Left renal cortex interstitium (tissue), 4 donors: ENCODE measurements around the gene SMC1B. TPM values are rescaled to one million over a fixed set of nuclear protein-coding genes. Genes with fewer than 3 reads are reported as not detected.
"Not testable (repeated sequence)": the region's sequence is repeated elsewhere in the genome, so short reads cannot be mapped to it uniquely, and the experiment has no call there.

ENCODE experiments used
- DNase-seq, 4 donors: peaks; one replicate each; pipeline ENCODE4 v3.0.0-alpha.2; 2013; ENCODE audit warnings: low read depth in 4 of 4, low spot score in 2 of 4, missing footprints in 1 of 4
- polyA plus RNA-seq, 4 donors: library from polyadenylated mRNA; unstranded; fragments of 120-200 nt; gene quantifications; one replicate each; pipeline ENCODE4 v1.2.1, GENCODE V29; 2013; ENCODE audit not compliant: insufficient read length in 4 of 4

The SMC1B gene
- polyA plus RNA-seq, 4 donors: 0.17 to 0.33 (median 0.25) TPM

DNA sequence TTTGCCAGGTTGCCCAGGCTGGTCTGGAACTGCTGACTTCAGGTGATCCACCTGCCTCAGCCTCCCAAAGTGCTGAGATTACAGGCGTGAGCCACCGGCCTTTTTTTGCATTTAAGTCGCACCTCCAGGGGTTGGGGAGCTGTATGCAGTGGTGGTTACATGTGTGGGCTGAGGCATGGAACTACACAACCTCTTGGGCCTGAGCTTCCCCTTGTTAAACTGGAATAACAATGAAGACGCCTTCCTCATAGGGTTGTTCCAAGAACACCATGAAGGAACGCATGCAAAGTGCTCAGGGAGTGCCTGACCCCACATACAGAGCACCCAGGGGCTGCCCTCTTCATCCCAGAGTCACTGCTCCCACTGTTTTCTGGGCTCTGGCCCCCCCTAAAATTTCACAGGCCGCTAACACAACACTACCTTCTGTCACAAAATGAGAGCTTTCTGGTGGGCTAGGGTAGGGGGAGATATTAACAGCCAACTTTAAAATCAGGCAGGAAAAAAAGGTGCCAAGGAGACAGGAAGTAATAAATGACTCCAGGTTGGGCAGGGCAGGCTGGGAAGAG lies 104.9 kb downstream of the SMC1B start:
- no peak for DNase-seq

DNA sequence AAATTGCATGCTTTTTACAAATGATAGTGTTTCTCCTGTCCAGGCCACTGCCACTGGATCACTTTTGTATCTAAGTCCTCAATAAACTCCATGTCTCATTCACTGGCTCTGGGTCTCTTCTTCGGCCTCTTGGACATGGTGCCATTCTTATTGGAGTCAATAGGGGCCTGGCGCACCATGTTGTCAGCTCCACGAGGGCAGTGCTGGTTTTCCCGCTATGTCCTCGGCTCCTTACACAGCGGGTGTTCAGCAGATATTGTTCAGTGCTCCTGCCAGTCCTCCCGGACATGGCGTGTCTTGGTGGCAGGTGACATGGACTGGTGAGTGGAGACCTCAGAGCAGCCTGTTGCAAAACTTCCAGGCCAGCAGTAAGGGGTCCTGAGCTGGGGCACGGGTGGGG lies 107.3 kb downstream of the SMC1B start:
- DNase-seq: no peak

DNA sequence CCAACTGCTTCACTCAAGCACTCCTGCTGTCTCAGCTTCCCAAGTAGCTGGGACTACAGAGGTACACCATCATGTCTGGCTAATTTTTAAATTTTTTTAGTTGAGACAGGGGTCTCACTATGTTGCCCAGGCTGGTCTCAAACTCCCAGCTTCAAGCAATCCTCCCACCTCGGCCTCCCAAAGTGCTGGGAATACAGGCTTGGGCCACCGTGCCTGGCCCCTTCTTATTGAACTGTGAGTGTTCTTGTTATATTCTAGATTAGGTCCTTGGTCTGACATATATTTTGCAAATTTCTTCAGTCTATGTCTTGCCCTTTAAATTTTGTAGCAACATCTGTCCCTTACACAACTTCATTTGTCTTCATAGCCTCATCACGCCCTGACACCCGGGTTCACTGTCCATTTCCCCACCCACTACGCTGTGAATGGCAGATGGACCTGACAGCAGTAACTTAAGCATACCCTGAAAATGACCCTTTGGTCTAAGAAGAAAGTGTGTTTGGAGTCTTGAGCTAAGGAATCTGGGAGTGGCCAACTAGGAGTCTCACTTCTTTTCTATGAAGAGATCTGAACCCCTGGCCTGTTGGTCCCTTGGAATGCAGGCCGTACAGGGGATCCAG lies 107.8 kb downstream of the SMC1B start:
- DNase-seq: no peak

DNA sequence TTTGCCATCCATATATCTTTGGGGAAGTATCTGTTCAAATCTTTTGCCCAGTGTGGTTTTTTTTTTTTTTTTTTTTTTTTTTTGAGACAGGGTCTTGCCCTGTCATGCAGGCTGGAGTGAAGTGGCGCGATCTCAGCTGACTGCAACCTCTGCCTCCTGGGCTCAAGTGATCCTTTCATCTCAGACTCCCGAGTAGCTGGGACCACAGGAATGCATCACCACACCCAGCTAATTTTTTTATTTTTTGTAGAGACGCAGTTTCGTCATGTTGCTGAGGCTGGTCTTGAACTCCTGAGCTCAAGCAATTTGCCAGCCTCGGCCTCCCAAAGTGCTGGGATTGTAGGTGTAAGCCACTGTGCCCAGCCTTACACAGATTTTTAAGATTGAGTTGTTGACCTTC lies 108.4 kb downstream of the SMC1B start:
- DNase-seq: no peak

DNA sequence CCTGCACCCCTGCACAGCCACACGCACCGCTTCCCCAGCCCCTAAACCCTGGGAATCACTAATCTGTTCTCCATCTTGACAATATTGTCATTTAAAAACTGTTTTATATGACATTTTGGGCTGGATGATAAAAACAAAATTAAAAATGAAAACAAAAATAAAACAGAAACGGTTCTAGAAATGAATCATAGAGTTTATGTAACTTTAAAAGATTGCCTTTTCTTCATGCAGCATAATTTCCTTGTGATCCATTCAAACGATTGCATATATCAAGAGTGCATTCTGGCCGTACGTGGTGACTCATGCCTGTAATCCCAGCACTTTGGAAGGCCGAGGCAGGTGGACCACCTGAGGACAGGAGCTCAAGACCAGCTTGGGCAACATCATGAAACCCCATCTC lies 110.2 kb downstream of the SMC1B start:
- DNase-seq: no peak

DNA sequence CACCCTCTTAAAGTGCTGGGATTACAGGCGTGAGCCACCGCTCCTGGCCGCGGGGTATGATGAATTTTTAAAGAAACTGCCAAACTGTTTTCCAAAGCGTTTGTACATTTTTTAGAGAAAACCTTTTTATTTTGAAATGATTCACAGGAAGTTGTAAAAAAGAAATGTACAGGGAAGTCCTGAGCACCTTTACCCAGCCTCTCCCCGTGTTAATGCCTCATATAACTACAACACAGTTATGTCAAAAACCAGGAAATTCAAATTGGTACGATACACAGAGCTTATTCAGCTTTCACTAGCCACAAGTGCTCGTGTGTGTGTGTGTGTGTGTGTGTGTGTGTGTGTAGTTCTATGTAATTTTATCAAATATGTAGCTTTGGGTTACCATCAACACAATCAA lies 110.6 kb downstream of the SMC1B start:
- no peak for DNase-seq

DNA sequence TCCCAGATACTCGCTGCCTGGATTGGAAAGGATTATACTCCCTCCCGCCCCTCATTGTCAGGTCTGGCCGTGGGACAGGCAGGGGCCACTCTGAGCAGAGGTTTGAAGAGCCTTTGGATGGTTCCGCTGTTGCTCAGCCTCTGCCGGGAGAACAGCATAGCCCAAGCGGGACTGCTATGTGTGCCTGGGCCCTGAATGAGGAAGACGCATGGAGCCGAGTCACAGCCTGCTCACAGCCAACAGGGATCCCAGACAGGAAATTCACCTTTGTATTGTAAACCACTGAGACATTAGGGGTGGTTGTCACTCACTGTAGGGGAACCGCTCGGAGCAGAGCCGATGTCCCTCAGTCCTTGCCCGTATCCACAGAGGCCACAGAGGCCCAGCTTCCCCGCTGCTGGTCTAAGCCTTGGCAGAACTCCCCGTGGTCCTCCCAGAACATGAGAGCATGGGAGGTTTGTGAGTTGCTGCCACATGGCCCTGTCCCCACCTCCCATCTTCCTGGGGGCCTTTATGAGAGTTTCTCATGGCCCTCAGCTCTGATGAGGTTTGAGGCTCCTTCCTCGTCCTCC lies 114.4 kb downstream of the SMC1B start:
- no peak for DNase-seq

DNA sequence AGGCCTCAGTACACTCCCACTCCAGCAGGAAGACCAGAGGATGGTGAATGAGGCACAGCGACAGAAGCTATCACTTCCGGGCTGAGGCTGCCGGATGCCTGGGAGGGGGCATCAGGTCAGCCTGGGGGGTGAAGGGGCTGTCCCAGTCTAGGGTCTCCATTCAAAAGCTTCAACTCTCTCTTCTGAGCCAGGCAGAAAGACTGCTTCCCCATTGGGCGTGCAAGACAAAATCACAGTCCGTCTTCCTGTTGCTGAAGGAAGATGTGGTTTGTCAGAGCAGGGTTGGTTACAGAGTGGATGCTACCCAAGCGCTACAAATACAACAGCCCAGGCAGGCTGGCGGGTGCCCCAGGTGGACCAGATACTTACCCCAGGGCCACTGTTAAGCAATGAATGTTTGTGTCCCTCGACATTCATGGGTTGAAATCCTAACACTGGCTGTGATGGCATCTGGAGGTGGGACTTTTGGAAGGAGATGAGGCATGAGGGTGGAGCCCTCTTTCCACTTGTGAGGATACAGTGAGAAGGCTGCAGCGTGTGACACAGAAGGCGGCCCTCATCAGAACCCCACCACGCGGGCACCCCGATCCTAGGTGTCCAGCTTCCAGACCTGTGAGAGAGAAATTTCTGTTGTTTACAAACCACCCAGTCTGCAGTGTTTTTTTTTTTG lies 116.6 kb downstream of the SMC1B start:
- no peak for DNase-seq

DNA sequence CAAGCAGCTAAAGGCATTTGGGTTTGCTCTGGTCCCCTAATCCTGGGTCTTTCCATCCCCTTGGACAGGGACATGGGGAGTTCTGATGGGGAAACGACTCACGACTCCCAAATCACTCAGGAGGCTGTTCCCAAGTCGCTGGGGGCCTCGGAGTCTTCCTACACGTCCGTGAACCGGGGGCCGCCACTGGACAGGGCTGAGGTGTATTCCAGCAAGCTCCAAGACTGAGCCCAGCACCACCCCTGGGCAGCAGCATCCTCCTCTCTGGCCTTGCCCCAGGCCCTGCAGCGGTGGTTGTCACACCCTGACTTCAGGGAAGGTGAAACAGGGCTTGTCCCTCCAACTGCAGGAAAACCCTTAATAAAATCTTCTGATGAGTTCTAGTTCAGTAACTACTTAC lies 117.9 kb downstream of the SMC1B start:
- no peak for DNase-seq

DNA sequence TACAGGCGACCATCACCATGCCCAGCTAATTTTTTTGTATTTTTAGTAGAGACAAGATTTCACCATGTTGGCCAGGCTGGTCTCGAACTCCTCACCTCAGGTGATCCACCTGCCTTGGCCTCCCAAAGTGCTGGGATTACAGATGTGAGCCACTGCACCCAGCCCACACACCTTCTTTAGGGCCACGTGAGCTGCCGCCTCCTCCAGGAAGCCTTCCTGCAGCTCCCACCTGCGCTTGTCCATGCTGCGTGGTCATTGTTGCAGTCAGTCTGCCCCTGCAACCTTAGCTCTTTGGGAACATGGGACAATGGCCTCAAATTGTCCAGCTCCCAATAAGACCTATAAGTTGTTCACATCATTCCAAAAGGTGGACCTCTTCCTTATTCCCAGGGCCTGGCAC lies 118.4 kb downstream of the SMC1B start:
- not testable (repeated sequence) for DNase-seq

Other genes starting within 250 kb of the SMC1B start
- 10 to 100 TPM; 45.0 to 61.4 (median 53.4) TPM for gene NUP50, start 249.7 kb downstream of the SMC1B start, polyA plus RNA-seq
- 10 to 100 TPM; 15.7 to 23.3 (median 22.2) TPM for gene KIAA0930, start 172.7 kb downstream of the SMC1B start, polyA plus RNA-seq
- 1 to 10 TPM in 3 of 4 donors, under 1 TPM in 1; 0.93 to 2.7 (median 2.4) TPM for gene UPK3A, start 128.7 kb downstream of the SMC1B start, polyA plus RNA-seq
- gene FAM118A, start 103.7 kb downstream of the SMC1B start, polyA plus RNA-seq: 10 to 100 TPM; 13.4 to 51.3 (median 28.3) TPM
- 1 to 10 TPM; 6.6 to 8.6 (median 7.8) TPM for gene RIBC2, start 94 bp upstream of the SMC1B start, polyA plus RNA-seq
- 100 to 1,000 TPM in 3 of 4 donors, 10 to 100 TPM in 1; 98.6 to 176 (median 121) TPM for gene FBLN1, start 89.3 kb upstream of the SMC1B start, polyA plus RNA-seq